GM21825 (cell line): ENCODE measurements around the gene WASF2.
A peak's percentile ranks its signal among the peaks of the same experiment; 100 is the strongest.

Experiments
- ATAC-seq: cut with Tn5 transposase; IDR thresholded peaks from one replicate; pipeline ENCODE4 v1.9.1; 2021; ENCODE audit warnings: mild to moderate bottlenecking, moderate library complexity; ENCODE audit not compliant: unreplicated experiment

Gene WASF2

DNA sequence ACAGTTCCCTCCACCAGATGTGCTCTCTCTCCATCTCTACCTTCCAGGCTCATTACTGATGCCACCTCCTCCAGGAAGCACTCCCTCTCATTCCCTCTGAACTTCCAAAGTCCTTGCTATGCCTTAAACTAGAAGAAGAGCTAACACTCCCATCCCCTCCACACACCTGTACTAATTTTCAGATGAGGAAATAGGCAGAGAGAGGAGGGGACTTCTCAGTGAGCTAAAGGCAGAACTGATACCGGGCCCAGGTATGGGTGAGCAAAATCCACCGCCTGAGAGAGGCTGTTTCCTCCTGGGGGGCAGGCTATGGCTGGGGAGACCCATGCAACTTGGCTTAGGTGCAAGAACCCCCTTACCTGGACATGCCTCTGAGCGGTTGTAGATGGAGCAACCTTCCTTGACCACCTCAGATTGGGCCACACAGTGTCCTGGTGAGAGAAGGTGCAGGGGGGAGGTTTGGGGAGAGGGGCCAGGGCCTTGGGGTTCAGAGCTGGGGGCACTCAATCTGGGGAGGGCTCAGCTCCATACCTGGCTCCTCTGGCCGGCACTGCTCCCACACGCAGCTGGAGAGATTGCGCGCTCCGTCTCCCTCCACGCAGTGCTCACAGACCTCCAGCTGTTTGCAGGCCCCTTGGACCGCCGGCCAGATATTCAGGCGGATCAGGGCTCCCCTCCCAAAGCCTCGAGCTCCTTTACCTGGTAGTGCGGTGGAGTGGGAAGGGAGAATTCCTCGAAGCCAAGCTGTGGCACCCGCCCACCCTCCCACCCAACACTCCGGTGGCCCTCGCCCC lies 107.8 kb downstream of the WASF2 start:
- ATAC-seq, result no peak

DNA sequence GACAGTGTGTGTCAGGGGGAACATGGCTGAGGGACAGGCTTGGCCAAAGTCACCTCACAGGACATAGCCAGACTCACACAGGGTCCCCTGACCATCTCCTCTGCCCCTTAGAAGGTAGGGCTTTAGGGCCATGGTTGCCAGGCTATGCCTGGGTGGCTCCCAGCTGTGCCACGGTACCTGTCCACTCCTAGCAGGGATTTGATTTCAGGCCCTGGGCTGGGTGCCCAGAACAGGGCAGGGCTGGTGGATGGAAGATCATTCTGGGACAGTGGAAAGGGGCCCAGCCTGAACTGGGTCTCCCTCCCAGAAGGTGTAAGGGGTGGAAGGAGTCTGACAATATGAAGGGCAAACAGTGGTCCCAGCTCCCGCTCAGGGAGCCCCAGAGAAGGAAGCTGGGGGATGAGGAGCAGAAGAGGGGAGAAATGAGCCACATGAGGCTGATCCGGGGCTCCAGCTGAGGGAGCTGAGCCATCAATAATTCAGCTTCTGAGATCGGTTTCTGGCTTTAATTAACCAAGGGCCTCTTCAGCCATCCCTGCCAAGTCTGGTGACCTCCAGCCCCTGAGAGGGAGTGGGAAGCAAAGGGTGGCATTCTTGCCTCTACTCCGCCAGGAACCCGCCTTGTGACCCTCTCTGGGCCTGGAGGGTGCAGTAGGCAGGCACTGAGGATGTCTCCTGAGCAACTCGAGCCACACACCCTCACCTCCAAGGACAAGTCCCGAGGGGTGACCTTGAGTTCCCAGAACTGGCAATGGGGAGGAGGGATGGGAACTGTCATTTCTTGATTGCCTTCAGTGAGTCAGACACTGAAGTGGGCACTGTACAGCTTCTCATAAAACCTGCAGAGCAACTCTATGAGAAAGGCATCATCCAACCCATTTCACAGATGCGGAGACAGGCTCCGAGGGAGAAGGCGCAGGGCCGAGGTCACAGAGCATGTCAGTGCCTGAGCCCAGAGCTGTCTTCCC lies 108.9 kb downstream of the WASF2 start:
- no peak for ATAC-seq

DNA sequence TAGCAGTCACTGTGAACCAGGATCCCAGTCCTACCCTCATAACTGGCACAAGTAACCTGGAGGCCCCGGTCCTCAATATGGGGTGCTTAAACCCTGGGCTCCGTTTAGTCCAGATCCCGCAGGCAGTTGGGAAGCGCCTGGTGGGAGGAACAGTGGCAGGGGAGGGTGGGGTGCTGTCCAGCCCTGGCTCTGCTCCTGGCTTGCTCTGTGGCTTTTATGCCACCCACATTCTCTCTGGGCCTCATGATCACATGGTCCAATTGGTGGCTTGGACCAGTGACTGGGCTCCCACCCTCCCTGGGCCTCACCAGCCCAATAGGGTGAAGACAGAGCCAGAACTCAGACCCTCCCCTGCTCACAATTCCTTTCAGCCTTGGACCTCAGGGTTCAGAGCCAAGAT lies 109.7 kb downstream of the WASF2 start:
- ATAC-seq, result no peak

DNA sequence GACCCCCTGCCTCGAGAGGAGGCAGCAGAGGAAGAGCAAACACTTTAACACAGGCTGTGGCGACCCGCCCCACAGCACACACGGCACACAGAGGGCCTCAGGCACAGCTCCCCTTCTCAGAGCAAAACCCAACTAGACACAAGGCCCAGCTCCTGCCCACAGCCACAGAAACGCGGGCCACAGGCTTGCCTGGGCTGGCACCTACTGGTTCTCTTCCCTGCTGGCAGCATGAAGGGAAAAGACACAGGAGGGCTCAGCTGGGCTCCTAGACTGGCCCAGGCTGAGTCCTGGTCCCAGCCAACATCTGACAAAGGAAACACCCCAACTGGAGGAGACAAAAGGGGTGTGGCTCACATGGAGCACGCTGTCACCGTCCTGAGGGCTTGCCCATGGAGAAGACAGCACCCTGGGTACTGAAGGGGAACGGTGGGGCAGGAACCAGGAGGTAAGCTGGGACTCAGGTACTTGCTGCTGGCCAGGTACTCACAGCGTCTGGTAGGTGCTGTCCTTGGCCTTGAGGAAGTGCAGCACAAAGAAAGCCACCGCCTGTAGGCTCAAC lies 110.3 kb downstream of the WASF2 start:
- ATAC-seq, result no peak

DNA sequence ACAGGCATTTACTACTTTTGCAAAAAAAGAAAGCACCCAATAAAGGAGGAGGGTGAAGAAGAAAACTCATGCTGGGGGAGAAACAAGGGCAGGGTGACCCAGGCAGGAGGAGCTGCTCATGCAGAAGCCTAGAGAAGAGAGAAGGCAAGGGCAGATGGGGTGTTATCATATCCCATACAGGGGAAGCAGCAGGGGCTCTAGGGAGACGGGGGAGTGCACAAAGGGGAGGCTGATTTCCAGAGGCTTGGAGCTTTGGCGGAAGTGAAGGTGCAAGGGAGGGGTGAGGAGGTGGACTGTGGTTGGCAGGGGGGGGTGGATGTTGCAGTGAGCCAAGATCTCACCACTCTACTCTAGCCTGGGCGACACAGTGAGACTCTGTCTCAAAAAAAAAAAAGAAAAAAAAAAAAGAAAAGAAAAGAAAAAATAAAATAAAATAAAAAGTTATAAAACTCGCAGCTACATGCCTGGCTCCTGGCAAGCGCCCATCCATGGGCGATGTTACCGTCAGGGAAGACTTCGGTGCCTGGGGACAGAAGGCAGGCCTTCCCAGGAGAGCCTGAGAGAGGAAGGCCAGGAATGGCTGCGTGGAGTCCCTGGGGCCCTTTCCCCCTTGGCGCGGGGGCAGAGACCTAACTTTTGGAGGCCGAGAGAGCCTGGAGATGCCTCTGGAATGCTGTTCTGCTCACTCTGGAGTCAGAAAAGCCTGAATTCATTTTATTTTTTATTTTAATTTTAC lies 112.0 kb downstream of the WASF2 start:
- ATAC-seq, result no peak

DNA sequence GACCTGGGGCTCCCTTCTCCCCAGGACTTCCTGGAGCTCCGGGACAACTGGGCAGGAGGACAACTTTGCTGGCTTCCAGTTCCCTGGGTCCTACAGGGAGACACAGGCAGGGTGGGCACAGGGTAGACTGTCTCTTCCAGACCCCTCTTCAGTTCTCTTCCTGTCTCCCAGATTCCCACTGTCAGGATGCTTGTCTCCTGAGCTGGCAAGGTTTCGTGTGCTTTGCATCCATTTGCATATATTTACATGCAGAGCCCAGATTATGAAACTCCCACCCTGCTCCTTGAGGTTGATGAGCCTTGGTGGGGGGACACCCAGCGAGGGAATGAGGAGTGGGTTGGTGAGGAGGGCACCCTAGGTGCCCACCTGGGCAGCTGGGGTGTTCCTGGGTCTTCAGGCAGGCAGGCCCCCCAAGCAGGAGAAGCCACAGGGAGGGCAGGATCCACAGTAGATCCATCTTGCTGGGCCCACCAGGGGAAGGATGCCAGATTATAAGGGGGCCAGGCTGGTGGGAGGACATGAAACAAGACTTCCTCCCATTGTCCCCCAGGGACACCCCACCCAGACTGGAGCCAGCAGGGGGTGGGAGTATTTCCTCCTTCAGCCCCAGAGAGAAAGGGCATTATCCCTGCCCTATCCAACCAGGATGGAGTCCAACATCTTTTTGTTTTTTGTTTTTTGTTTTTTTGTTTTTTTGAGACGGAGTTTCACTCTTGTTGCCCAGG lies 115.4 kb downstream of the WASF2 start, which contains the start of gene FCN3:
TSS of gene FCN3 (minus strand) at position 463 of the 725 bp plus-strand sequence. CDS start at position 457, 6 bp downstream.
- ATAC-seq, result no peak

DNA sequence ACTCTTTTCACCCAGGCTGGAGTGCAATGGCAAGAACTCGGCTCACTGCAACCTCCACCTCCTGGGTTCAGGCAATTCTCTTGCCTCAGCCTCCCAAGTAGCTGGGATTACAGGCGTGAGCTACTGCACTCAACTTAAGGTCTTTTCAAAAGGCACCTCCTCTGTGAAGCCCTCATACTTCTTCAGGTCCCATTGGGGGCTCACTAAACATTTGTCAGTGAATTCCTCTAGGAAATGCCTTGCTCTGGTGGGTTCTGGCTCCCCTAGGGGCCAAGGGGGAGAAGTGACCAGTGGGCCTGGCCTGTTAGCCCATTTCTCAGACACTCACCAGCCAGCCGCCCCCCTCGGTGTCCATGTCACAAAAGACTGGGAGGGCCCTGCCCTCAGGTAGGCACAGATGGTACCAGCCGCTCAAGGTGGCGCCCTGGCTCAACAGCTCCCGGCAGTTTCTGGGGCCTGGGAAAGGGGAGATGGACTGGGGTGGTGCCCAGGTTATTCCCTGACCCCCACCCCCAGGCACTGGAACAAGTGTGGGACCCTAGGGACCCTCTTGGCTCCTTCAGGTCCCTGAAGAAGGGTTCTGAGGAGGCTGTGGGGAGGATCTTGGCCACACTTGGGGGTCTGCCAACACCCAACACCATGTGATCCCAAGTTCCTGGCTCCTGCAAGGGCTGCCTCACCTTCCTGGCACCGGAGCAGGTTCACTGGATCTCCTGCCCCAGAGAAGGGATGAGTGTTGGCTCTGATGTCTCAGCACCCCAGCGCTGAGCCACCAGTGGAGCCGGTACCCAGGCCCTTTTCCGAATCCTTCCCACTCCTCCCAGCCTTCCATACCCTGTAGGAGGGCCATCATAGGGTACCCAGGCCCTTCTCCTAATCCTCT lies 116.9 kb downstream of the WASF2 start:
- ATAC-seq, result no peak

DNA sequence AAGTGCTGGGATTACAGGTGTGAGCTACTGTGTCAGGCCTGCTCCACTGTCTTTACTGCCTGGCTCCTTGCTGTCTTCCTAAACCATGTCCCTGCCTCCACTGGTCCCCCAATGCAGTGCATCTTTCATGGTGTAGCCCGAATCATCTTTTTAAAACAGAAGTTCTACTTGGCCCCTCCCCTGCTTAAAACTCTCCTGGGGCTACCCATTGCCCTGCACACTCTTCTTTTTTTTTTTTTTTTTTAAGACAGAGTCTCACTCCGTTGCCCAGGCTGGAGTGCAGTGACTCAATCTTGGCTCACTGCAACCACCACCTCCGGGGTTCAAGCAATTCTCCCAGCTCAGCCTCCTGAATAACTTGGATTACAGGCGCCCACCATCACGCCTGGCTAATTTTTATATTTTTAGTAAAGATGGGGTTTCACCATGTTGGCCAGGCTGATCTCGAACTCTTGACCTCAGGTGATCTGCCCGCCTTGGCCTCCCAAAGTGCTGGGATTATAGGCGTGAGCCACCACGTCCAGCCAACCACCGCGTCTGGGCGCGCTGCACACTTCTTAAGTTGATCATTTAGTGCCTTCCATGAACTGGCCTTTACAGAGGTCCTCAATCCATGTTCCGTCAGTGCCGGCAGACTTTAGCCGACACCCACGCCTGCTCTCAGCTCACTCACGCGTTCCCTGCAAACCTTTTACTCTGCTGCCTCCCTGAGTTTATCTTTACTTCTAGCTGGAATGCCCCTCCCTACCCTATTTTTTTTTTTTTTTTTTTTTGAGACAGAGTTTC lies 117.8 kb downstream of the WASF2 start:
- no peak for ATAC-seq

DNA sequence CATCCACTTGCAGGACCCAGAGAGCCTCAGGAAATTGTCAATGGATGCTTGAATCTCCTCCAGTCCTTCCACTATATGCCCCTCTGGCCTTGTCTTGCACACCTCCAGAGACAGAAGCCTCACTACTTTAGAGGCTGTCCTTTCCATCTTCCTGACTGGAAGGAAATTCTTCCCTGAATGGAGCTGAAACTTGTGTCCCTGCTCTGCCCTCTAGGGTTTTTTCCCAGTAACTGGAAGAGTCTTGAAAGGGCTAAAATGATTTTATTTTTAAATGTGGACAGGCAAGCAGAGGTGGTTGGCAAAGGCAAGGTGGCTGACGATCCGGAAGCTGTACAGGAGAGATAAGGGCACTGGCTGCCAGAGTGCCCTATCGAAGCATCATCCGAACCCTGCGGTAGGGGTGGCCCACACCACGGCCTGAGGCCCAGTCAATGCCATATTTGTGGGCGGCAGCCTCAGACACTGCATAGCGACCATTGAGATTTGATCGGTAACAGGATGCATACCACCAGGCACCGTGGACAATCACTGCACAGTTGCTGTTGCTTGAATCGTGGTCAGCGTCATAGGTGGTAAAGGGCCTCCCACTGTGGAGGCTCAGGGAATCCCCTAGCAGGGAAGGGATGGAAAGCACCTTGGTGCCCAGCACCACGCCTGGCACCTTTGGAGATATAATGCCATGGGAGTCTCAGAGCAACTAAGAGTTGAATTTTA lies 120.9 kb downstream of the WASF2 start:
- no peak for ATAC-seq

DNA sequence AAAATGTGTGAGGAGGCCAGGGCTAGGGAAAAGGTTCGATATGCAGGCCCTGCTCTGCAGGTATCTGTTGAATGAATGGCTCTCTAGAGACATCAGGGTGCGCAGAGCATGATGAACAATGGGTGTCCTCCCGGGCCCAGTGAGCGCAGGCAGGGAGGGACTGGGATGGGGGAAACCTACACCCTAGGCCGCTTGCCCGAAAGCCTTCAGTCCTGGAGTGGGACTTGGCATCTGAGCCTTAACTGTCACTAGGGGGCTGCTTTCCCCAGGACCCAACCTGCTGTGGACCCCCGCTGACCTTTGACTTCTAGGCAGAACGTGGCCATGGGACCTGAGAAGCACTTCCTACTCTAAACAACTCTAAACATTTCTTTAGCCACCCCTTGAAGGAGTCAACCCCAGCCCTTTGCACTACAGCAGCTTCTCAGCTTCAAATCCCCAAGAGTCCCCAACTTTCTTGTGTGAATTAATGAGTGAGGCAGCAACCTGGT lies 122.8 kb downstream of the WASF2 start:
- ATAC-seq, result no peak

DNA sequence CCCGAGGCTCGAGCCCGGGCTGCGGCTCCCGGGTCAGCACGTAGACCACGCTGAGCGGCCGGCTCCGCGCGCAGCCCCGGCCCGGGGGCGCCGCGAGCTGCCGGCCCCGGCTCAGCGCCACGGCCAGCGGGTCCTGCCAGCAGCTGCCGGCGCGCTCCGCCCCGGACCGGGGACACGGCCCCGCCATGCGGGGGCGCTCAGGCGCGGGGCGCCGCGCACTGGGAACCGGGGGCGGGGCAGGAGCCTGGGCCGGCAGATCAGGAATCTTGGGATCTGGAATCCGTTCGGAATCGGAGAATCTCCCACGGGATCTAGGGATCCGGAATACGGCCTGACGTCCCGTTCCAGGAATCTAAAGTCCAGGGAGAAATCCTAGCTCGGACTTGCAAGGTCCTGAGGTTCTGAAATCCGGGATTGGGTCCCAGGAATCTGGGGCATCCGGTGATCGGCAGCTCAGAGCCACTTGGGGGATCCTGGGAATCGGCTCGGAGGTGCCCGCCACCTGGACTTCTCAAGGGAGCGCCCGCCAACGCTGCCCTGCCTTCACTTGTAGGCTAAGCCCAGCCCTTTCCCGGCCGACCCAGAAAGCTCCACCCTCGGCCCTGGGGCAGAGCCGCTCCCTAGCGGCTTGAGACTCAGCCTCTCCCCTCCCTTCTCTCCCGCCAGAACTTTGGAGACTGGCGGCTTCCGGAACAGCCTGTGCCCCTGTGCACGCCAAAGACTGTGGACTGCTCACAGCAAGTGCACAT lies 123.4 kb downstream of the WASF2 start, which contains the start of gene MAP3K6:
TSS of gene MAP3K6 (minus strand) at position 551 of the 749 bp plus-strand sequence. CDS start at position 187, 364 bp downstream.
- ATAC-seq, result peak; percentile 34

DNA sequence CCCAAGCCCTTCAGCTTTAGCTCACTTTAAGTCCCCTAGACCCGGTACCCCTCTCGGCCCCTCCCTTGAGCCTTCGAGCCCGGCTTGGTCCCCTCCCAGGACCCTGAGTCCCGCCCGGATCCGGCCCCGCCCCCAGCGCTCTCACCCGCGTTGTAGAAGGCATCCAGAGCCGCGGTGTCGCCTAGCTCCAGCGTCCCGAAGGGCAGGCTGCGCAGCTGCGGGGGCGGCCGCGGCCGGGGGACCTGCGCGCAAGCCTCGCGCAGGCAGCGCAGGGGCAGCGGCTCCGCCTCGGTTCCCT lies 123.9 kb downstream of the WASF2 start:
- peak; percentile 35 for ATAC-seq

DNA sequence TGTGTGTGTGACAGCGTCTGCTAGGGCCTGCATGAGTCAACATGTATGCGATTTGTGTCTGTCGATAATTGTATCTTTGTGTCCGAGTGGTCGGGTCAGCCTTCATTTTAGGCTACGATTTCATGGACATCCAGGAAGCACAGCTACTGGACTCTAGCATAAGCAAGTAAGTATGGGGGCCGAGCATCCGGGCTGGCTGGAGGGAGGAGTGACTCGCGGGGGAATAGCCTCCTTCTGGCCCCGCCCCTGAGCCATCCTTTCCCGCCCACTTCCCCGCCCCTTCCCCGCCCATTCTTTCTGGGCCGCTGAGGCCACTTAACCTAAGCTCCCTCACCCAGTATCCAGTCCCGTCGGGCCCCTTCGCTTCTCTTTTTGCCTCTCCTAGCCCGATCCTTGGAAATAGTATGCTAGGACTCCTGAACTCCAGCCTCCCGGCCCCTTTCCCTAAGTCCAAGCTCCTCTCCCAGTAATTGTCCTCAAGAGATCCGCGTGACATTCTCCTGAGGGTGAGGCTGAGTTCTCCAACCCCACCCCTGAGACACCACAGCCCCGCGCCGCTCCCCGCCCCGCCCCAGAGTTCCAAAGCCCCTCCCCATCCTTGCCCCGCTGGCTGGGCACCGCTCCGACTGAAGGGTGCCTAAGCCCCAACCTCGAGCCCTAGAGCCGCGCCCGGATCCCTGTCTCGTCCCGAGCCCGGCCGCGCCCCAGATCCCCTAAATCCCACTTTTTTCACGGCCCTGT lies 124.4 kb downstream of the WASF2 start:
- peak; percentile 35 for ATAC-seq

DNA sequence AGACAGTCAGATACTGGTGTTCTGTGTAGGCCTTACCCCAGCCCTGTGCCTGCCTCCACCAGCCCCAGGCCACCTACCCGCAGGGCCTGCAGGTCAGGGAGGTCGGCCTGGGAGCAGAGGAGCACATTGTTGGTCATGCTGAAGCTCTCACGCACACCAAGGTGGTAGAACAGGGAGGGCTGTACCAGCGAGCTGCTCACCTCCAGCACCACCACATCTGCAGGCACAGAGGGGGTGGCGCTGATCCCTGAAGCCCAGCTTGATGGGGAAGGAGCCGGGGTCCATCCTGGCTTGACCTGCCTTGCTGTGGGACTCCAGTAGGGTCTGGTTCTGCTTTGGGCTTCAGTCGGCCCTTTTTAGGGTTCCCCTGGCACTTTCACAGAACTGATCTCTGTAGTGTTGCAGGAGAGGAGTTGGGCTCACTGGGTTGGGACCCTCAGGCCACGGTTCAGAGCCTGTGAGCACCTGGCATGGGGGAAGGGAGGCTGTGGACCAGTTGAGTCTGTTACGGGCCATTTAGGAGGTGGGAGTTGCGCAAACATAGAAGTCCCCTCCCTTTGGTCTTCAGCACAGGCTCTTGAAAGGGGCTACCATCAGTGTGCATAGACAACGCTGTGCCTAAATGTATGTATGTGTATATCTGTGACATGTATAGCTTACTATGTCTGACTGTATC lies 125.1 kb downstream of the WASF2 start:
- ATAC-seq, result no peak
